Gastroesophageal sphincter (tissue), 3 donors: Measurements from ENCODE around the gene SEMA4D.

ENCODE experiments used
- CTCF ChIP-seq, 4 experiments: fragments of 200-600 bp in 2 of 4; fragments of 450-650 bp in 2 of 4; sonication (generic) in 1 of 4; IDR thresholded peaks; one replicate each; pipeline ENCODE4 v1.5.1; 2017 to 2019; ENCODE audit warnings: antibody characterized with exemption in 4 of 4, mild to moderate bottlenecking in 2 of 4, moderate library complexity in 2 of 4
- POLR2AphosphoS5 ChIP-seq: sonication (generic); formaldehyde crosslinking; IDR thresholded peaks from one replicate; pipeline ENCODE4 v1.6.1; 2017; ENCODE audit warnings: antibody characterized with exemption

GRCh38 chr9:89315482-89315881 lies 182.4 kb downstream of the SEMA4D start:
- TF ChIP-seq CTCF (IDR thresholded peaks at IDR 0.05) (no peak), POLR2AphosphoS5 (no peak)
